ENCODE results near the gene TMED5. TPM values are rescaled to one million over a fixed set of nuclear protein-coding genes. Genes with fewer than 3 reads are reported as not detected.

The TMED5 gene
- total RNA-seq, 2 donors from 2014 or later: 80.4 to 81.2 TPM

- Histone ChIP-seq H3K27me3 (no peaks in the 10 kb centered on the region), H3K4me3 (no peak overlapping the region), H3K4me1 (no peaks in the 10 kb centered on the region), H3K9me3 (no peaks in the 10 kb centered on the region), H3K36me3 (peaks cover 2% of the 10 kb centered on the region), H3K27ac (no peak overlapping the region)
- DNase-seq (ENCODE audit: low spot score): no peak
- TF ChIP-seq, protein P1, sequence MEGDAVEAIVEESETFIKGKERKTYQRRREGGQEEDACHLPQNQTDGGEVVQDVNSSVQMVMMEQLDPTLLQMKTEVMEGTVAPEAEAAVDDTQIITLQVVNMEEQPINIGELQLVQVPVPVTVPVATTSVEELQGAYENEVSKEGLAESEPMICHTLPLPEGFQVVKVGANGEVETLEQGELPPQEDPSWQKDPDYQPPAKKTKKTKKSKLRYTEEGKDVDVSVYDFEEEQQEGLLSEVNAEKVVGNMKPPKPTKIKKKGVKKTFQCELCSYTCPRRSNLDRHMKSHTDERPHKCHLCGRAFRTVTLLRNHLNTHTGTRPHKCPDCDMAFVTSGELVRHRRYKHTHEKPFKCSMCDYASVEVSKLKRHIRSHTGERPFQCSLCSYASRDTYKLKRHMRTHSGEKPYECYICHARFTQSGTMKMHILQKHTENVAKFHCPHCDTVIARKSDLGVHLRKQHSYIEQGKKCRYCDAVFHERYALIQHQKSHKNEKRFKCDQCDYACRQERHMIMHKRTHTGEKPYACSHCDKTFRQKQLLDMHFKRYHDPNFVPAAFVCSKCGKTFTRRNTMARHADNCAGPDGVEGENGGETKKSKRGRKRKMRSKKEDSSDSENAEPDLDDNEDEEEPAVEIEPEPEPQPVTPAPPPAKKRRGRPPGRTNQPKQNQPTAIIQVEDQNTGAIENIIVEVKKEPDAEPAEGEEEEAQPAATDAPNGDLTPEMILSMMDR (IDR thresholded peaks at IDR 0.05): no peak
These were observed 38.1 kb downstream of the TMED5 start for GRCh38 chr1:93142161-93142560.

DNA sequence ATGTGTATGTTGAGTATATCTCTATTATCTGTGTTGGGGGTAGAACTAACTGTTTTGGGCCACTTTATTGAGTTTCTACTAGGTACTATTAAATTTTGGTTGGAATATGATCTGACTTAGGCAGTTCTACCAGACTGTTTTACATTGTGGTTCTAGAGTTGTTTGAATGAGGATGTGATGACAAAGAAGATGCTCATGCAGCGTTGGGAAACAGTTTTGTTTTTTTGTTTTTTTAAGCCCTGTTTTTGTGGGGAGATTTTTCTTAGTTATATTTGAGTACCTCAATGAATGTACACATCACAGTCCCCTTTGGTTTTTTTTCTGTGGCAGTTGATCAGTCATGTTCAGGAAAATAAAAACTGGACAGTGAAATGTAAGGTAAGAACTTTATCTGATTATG is 40.1 kb downstream of the TMED5 start:
- no peak overlapping the region for H3K4me3 ChIP-seq
- TF ChIP-seq, protein P1 (IDR thresholded peaks at IDR 0.05): no peak
- H3K4me1 ChIP-seq: no peaks in the 10 kb centered on the region
- no peak overlapping the region for H3K27ac ChIP-seq
- H3K27me3 ChIP-seq: no peaks in the 10 kb centered on the region
- no peaks in the 10 kb centered on the region for H3K9me3 ChIP-seq
- DNase-seq (ENCODE audit: low spot score): no peak
- H3K36me3 ChIP-seq: peaks cover 19% of the 10 kb centered on the region

GRCh38 chr1:93137604-93138292 is 42.5 kb downstream of the TMED5 start:
- Histone ChIP-seq H3K27me3 (no peaks in the 10 kb centered on the region), H3K9me3 (no peaks in the 10 kb centered on the region), H3K27ac (no peak overlapping the region), H3K36me3 (peaks cover 28% of the 10 kb centered on the region), H3K4me3 (no peak overlapping the region), H3K4me1 (no peaks in the 10 kb centered on the region)
- no peak for DNase-seq (ENCODE audit: low spot score)
- TF ChIP-seq, protein P1 (IDR thresholded peaks at IDR 0.05): no peak

DNA sequence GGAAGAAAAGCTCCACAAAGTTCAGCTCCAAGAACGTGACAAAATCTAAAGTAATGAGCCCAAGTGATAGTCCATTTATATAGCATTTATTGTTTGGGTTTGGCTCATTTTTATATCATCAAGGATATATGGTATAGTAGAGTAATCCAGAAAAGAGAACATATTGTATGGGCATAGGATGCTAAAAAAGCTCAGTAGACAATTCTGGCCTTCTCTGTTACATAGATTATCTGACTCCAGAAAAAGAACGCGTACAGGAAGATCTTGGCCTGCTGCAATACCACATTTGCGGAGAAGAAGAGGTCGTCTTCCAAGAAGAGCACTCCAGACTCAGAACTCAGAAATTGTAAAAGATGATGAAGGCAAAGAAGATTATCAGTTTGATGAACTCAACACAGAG is 43.8 kb downstream of the TMED5 start:
- Histone ChIP-seq H3K27ac (no peak overlapping the region), H3K9me3 (no peaks in the 10 kb centered on the region), H3K27me3 (no peaks in the 10 kb centered on the region), H3K36me3 (peaks cover 28% of the 10 kb centered on the region), H3K4me1 (no peaks in the 10 kb centered on the region), H3K4me3 (no peak overlapping the region)
- DNase-seq (ENCODE audit: low spot score): no peak
- TF ChIP-seq, protein P1 (IDR thresholded peaks at IDR 0.05): no peak

GRCh38 chr1:93132638-93133037 is 47.6 kb downstream of the TMED5 start:
- peaks cover 28% of the 10 kb centered on the region for H3K36me3 ChIP-seq
- H3K9me3 ChIP-seq: no peaks in the 10 kb centered on the region
- DNase-seq (ENCODE audit: low spot score): no peak
- H3K4me3 ChIP-seq: no peak overlapping the region
- H3K27me3 ChIP-seq: no peaks in the 10 kb centered on the region
- H3K4me1 ChIP-seq: no peaks in the 10 kb centered on the region
- no peak overlapping the region for H3K27ac ChIP-seq
- TF ChIP-seq, protein P1 (IDR thresholded peaks at IDR 0.05): no peak

All from right atrium auricular region (tissue), 2 donors.